Ishikawa (cell line): ENCODE data around the gene RAB10.

Experiments used
- CEBPB ChIP-seq: IDR thresholded peaks from 2 replicates; pipeline ENCODE4 v1.6.1; 2012
- CREB1 ChIP-seq: IDR thresholded peaks from 2 replicates; pipeline ENCODE4 v1.6.1; 2012; ENCODE audit warnings: low read depth
- EP300 ChIP-seq: IDR thresholded peaks from 2 replicates; pipeline ENCODE4 v1.6.1; 2012; ENCODE audit warnings: borderline replicate concordance
- MAX ChIP-seq: IDR thresholded peaks from 2 replicates; pipeline ENCODE4 v1.6.1; 2012
- RAD21 ChIP-seq: IDR thresholded peaks from 2 replicates; pipeline ENCODE4 v1.6.1; 2012; ENCODE audit warnings: low read depth
- REST ChIP-seq: IDR thresholded peaks from 2 replicates; pipeline ENCODE4 v1.6.1; 2012; ENCODE audit warnings: low read depth, mild to moderate bottlenecking
- TAF1 ChIP-seq: IDR thresholded peaks from 2 replicates; pipeline ENCODE4 v1.6.1; 2012; ENCODE audit warnings: low read depth, mild to moderate bottlenecking

- no peak for TF ChIP-seq EP300
- no peak for TF ChIP-seq CEBPB
- TF ChIP-seq REST, result peak; percentile 50
- TF ChIP-seq MAX, result no peak
- no peak for TF ChIP-seq CREB1
- no peak for TF ChIP-seq RAD21
- TF ChIP-seq TAF1, result no peak
Observed at GRCh38 chr2:26174691-26175465, 141.0 kb downstream of the RAB10 start.
